H1 (cell line): Measurements from ENCODE around the gene TLE4. TPM values are rescaled to one million over a fixed set of nuclear protein-coding genes. Genes with fewer than 3 reads are reported as not detected.

Source experiments
- CTCF ChIA-PET: fragments of 300-600 bp; sonication (Branson Sonifier 250); formaldehyde crosslinking; loops from one replicate; lab custom pipeline; 2021; ENCODE audit not compliant: partially characterized antibody; lab: Charles Lee
- POLR2A ChIA-PET: fragments of 300-600 bp; sonication (Branson Sonifier 250); formaldehyde crosslinking; loops from one replicate; lab custom pipeline; 2021; ENCODE audit warnings: inconsistent platforms; ENCODE audit not compliant: partially characterized antibody; lab: Charles Lee
- DNase-seq, 2 experiments: peaks; one replicate each; pipeline versions ENCODE4 v3.0.0 to v3.0.0-alpha.2; 2010 to 2022; ENCODE audit warnings: low spot score in 2 of 2, low read depth in 1 of 2, mixed read lengths in 1 of 2
- FAIRE-seq: peaks from 2 replicates; lab custom pipeline; 2011; peaks lifted over from hg19 to GRCh38; lab: Jason Lieb, UNC
- H2AFZ ChIP-seq: 2 replicates; pipeline ENCODE4 v1.8.1; 2012; ENCODE audit warnings: low read length, inconsistent platforms
- H2AK5ac ChIP-seq: 2 replicates; pipeline ENCODE4 v1.6.1; 2013; ENCODE audit warnings: low read depth, low read length
- H2BK120ac ChIP-seq: replicated peaks from 2 replicates; pipeline ENCODE3; 2013; ENCODE audit warnings: low read depth, low read length, inconsistent platforms
- H2BK12ac ChIP-seq: 2 replicates; pipeline ENCODE4 v1.6.1; 2013; ENCODE audit warnings: low read depth, low read length
- H2BK15ac ChIP-seq: 2 replicates; pipeline ENCODE4 v1.6.1; 2013; ENCODE audit warnings: low read length
- H2BK20ac ChIP-seq: 2 replicates; pipeline ENCODE4 v1.6.1; 2013; ENCODE audit warnings: low read length
- H2BK5ac ChIP-seq: 2 replicates; pipeline ENCODE4 v1.6.1; 2013; ENCODE audit warnings: low read depth, low read length
- H3K14ac ChIP-seq: 2 replicates; pipeline ENCODE4 v1.6.1; 2013; ENCODE audit warnings: inconsistent platforms; ENCODE audit not compliant: insufficient read length
- H3K18ac ChIP-seq: 2 replicates; pipeline ENCODE4 v1.6.1; 2013; ENCODE audit warnings: low read length; ENCODE audit errors: extremely low read depth
- H3K23ac ChIP-seq: 2 replicates; pipeline ENCODE4 v1.6.1; 2013; ENCODE audit warnings: inconsistent platforms; ENCODE audit not compliant: insufficient read length
- H3K23me2 ChIP-seq: 2 replicates; pipeline ENCODE4 v1.6.1; 2013; ENCODE audit warnings: low read depth, low read length
- H3K27ac ChIP-seq: 2 replicates; pipeline ENCODE4 v1.6.1; 2011; ENCODE audit warnings: low read depth, low read length, inconsistent platforms
- H3K27me3 ChIP-seq, 4 experiments: replicated peaks in 1 of 4; 1 replicate in 1 of 4; 2 replicates in 3 of 4; pipeline versions ENCODE4 v1.6.1 to v1.8.1; 2011 to 2013; ENCODE audit warnings: low read length in 3 of 4, mild to moderate bottlenecking in 3 of 4, inconsistent platforms in 2 of 4, mixed read lengths in 2 of 4, moderate library complexity in 1 of 4; ENCODE audit not compliant: control insufficient read depth in 3 of 4, insufficient read depth in 3 of 4; ENCODE audit errors: extremely low read depth in 1 of 4
- H3K36me3 ChIP-seq, 4 experiments: 2 replicates each; pipeline versions ENCODE4 v1.6.1 to v1.8.1; 2011 to 2013; ENCODE audit warnings: mild to moderate bottlenecking in 4 of 4, low read length in 3 of 4, moderate library complexity in 2 of 4, control low read depth in 1 of 4, inconsistent platforms in 1 of 4; ENCODE audit not compliant: insufficient read depth in 4 of 4, control insufficient read depth in 2 of 4
- H3K4ac ChIP-seq: replicated peaks from 2 replicates; pipeline ENCODE3; 2013; ENCODE audit warnings: low read length, low read depth, mixed read lengths, inconsistent platforms; ENCODE audit not compliant: insufficient read length
- H3K4me1 ChIP-seq, 4 experiments: replicated peaks in 1 of 4; 1 replicate in 1 of 4; 2 replicates in 3 of 4; pipeline versions ENCODE4 v1.6.1 to v1.8.1; 2011 to 2013; ENCODE audit warnings: low read length in 3 of 4, inconsistent platforms in 2 of 4, mixed read lengths in 1 of 4; ENCODE audit not compliant: insufficient read depth in 4 of 4, control insufficient read depth in 3 of 4
- H3K4me2 ChIP-seq, 2 experiments: 2 replicates each; pipeline versions ENCODE4 v1.6.1 to v1.8.1; 2011 to 2013; ENCODE audit warnings: low read depth in 2 of 2, low read length in 2 of 2, control low read depth in 1 of 2, inconsistent platforms in 1 of 2, mild to moderate bottlenecking in 1 of 2; ENCODE audit not compliant: insufficient read depth in 1 of 2
- H3K4me3 ChIP-seq, 4 experiments: fragments of 200-600, 300-600 bp in 1 of 4; sonication (generic), shearing (Covaris generic), sonication (Bioruptor Twin) in 1 of 4; 2 replicates each; pipeline versions ENCODE4 v1.5.1 to v1.8.1; 2011 to 2016; ENCODE audit warnings: low read length in 4 of 4, low read depth in 3 of 4, control low read depth in 2 of 4, inconsistent platforms in 2 of 4, mild to moderate bottlenecking in 2 of 4, mixed read lengths in 1 of 4, moderate library complexity in 1 of 4; ENCODE audit not compliant: insufficient read depth in 2 of 4; ENCODE audit errors: extremely low read depth in 1 of 4
- H3K56ac ChIP-seq: replicated peaks from 2 replicates; pipeline ENCODE3; 2013; ENCODE audit warnings: low read depth, mild to moderate bottlenecking, mixed read lengths, low read length, inconsistent platforms; ENCODE audit not compliant: insufficient read length
- H3K79me1 ChIP-seq: 2 replicates; pipeline ENCODE4 v1.6.1; 2013; ENCODE audit warnings: low read depth, low read length, control low read depth
- H3K79me2 ChIP-seq, 2 experiments: 2 replicates each; pipeline versions ENCODE4 v1.6.1 to v1.8.1; 2012 to 2013; ENCODE audit warnings: low read length in 2 of 2, mild to moderate bottlenecking in 2 of 2, inconsistent platforms in 1 of 2; ENCODE audit not compliant: insufficient read depth in 2 of 2, control insufficient read depth in 1 of 2
- H3K9ac ChIP-seq, 4 experiments: replicated peaks in 1 of 4; 1 replicate in 1 of 4; 2 replicates in 3 of 4; pipeline versions ENCODE4 v1.6.1 to v1.8.1; 2011 to 2013; ENCODE audit warnings: low read depth in 3 of 4, low read length in 3 of 4, control low read depth in 2 of 4, mild to moderate bottlenecking in 2 of 4, moderate library complexity in 2 of 4, inconsistent platforms in 1 of 4; ENCODE audit errors: extremely low read depth in 1 of 4
- H3K9me3 ChIP-seq, 2 experiments: 2 replicates each; pipeline versions ENCODE4 v1.6.1 to v1.8.1; 2012 to 2013; ENCODE audit warnings: mild to moderate bottlenecking in 2 of 2, moderate library complexity in 2 of 2, control low read depth in 1 of 2, inconsistent platforms in 1 of 2, low read depth in 1 of 2, low read length in 1 of 2, mixed read lengths in 1 of 2; ENCODE audit not compliant: insufficient read depth in 2 of 2
- H4K20me1 ChIP-seq, 2 experiments: replicated peaks in 1 of 2; 2 replicates each; pipeline versions ENCODE3 to v1.8.1; 2011 to 2013; ENCODE audit warnings: inconsistent platforms in 2 of 2, low read length in 2 of 2, mild to moderate bottlenecking in 1 of 2; ENCODE audit not compliant: insufficient read depth in 2 of 2, control insufficient read depth in 1 of 2
- H4K5ac ChIP-seq: 2 replicates; pipeline ENCODE4 v1.6.1; 2013; ENCODE audit warnings: low read length, low read depth, mixed read lengths, inconsistent platforms; ENCODE audit not compliant: insufficient read length
- H4K8ac ChIP-seq: 2 replicates; pipeline ENCODE4 v1.8.0; 2013; ENCODE audit warnings: mild to moderate bottlenecking, moderate library complexity, low read length, inconsistent platforms; ENCODE audit not compliant: insufficient read depth; ENCODE audit errors: extremely low read depth
- H4K91ac ChIP-seq: replicated peaks from 2 replicates; pipeline ENCODE3; 2013; ENCODE audit warnings: low read length, mixed read lengths, inconsistent platforms; ENCODE audit not compliant: insufficient read length
- RAD21 ChIP-seq, 2 experiments: IDR thresholded peaks in 1 of 2; conservative IDR thresholded peaks in 1 of 2; 2 replicates each; pipeline ENCODE4 v1.6.1; 2011; ENCODE audit warnings: low read depth in 2 of 2, low read length in 2 of 2, improper control_type of control experiment in 1 of 2, inconsistent platforms in 1 of 2, mild to moderate bottlenecking in 1 of 2, moderate library complexity in 1 of 2
- WGBS, 2 experiments: shearing (Covaris generic) in 1 of 2; methylation state at CpG; one replicate each; pipeline versions ENCODE4 v1.1.6 to v1.1.7; 2013 to 2015; ENCODE audit warnings: low lambda C conversion rate in 2 of 2, mixed read lengths in 2 of 2, inconsistent platforms in 1 of 2, low coverage in 1 of 2, missing lambda C conversion rate in 1 of 2; ENCODE audit not compliant: insufficient replicate concordance in 2 of 2, insufficient coverage in 1 of 2, insufficient read length in 1 of 2; ENCODE audit errors: extremely low coverage in 1 of 2, missing lambda C conversion rate in 1 of 2; 5-methylcytosine and 5-hydroxymethylcytosine counted together
- polyA plus RNA-seq, 7 experiments: library from polyadenylated mRNA; depleted of rRNA in 3 of 7; stranded (reverse) in 5 of 7; unstranded in 2 of 7; fragments of >200 nt in 5 of 7; fragments of 200-250 nt in 2 of 7; gene quantifications; 1 replicate in 5 of 7; 2 replicates in 1 of 7; 4 replicates in 1 of 7; pipeline versions ENCODE4 v1.2.1 to v1.2.3, GENCODE V29; 2011 to 2013; ENCODE audit warnings: missing spikeins in 2 of 7, mixed read lengths in 2 of 7
- total RNA-seq: library from RNA; stranded (reverse); fragmentation: NEBNext Ultra II Directional; extraction: Animal tissue kit (Norgen Biotek cat#: 25700); gene quantifications from 2 replicates; pipeline ENCODE4 v1.2.1, GENCODE V29; 2021

The TLE4 gene
- total and polyA plus RNA-seq, 2 of the 8 experiments (the other 6 are each of a cell fraction or from before 2014, with no cell fraction given) = 32.4 to 36.9 TPM

DNA sequence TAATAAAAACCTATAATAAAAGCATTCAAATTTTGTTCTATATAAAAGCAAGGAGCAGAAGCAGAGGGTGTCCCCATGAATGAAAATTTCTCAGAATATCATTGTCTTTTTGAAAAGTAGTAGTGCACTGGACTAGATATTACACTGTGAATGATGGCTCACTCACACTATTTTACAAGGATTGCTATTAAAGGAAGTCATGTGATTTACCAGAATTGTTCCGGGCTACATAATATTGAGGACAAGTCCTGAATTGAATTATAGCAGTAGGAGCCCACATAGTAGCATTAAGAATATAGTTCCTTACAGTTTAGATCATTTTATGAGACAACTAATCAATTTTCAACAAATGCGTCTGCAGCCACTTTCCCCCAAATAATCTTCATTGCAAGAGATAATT is 7.7 kb upstream of the TLE4 start:
- no peaks in the 10 kb centered on the region for H3K27me3 ChIP-seq
- H3K23me2 ChIP-seq = no peaks in the 10 kb centered on the region
- no peaks in the 10 kb centered on the region for H3K79me2 ChIP-seq
- no peak for DNase-seq
- H3K9ac ChIP-seq = no peak overlapping the region
- H3K27ac ChIP-seq = no peak overlapping the region
- no peaks in the 10 kb centered on the region for H4K20me1 ChIP-seq
- H2AFZ ChIP-seq = no peak overlapping the region
- no peak overlapping the region for H4K91ac ChIP-seq
- H2BK120ac ChIP-seq = no peak overlapping the region
- no peak overlapping the region for H4K8ac ChIP-seq
- H2BK5ac ChIP-seq = no peak overlapping the region
- no peak overlapping the region for H3K4me2 ChIP-seq
- no peaks in the 10 kb centered on the region for H3K9me3 ChIP-seq
- no peak overlapping the region for H2AK5ac ChIP-seq
- H2BK15ac ChIP-seq = no peak overlapping the region
- no peak overlapping the region for H2BK12ac ChIP-seq
- no peak overlapping the region for H3K18ac ChIP-seq
- no peak overlapping the region for H3K56ac ChIP-seq
- no peak for TF ChIP-seq RAD21 (IDR thresholded peaks at IDR 0.05 in 1 of 2, conservative IDR thresholded peaks at IDR 0.05 in 1 of 2; ENCODE audit: low read depth in 2 of 2, low read length in 2 of 2)
- POLR2A ChIA-PET = no interaction called here
- H3K14ac ChIP-seq = no peak overlapping the region
- no peak overlapping the region for H3K4me3 ChIP-seq
- H3K36me3 ChIP-seq = no peaks in the 10 kb centered on the region
- no peaks in the 10 kb centered on the region for H3K4me1 ChIP-seq
- no peak overlapping the region for H4K5ac ChIP-seq
- CTCF ChIA-PET = interaction anchor here (0.6 kb wide), 1 partner anchor 160 kb away, joined by 3 read pairs; no protein-coding TSS in a partner anchor
- no peak overlapping the region for H2BK20ac ChIP-seq
- no peak overlapping the region for H3K23ac ChIP-seq
- no peak overlapping the region for H3K4ac ChIP-seq
- H3K79me1 ChIP-seq = no peaks in the 10 kb centered on the region
- 61% methylated on average over 2 of the region's 2 CpGs; no CpG with 5 or more reads in 1 of the 2 experiments for WGBS, 2 experiments
- no peak for FAIRE-seq
